GM21360 (cell line): ENCODE data around the gene PFKP.
"Not testable (repeated sequence)": the region's sequence is repeated elsewhere in the genome, so short reads cannot be mapped to it uniquely, and the experiment has no call there.

Experiments used
- ATAC-seq: cut with Tn5 transposase; IDR thresholded peaks from one replicate; pipeline ENCODE4 v1.9.1; 2021; ENCODE audit warnings: mild to moderate bottlenecking, moderate library complexity; ENCODE audit not compliant: unreplicated experiment

The PFKP gene

GRCh38 chr10:3046981-3047547, 20.3 kb upstream of the PFKP start:
- no peak for ATAC-seq

DNA sequence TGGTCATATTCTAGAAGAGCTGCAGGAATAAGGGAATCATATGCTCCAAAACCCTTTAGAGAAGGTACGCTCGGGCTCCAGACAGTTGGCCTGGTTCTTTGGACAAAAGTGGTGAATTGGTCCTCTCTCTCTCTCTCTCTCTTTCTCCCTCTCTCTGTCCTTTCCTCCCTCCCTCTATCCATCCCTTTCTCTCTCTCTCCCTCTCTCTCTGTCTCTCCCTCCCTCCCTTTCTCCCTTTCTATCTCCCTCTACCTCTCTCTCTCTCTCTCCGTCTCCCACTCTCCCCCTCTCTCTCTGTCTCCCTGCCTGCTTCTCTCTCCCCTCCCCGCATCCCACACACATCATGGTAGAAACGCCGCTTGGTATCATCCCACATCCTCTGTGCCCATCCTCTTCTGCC, 19.8 kb upstream of the PFKP start:
- ATAC-seq: no peak

DNA sequence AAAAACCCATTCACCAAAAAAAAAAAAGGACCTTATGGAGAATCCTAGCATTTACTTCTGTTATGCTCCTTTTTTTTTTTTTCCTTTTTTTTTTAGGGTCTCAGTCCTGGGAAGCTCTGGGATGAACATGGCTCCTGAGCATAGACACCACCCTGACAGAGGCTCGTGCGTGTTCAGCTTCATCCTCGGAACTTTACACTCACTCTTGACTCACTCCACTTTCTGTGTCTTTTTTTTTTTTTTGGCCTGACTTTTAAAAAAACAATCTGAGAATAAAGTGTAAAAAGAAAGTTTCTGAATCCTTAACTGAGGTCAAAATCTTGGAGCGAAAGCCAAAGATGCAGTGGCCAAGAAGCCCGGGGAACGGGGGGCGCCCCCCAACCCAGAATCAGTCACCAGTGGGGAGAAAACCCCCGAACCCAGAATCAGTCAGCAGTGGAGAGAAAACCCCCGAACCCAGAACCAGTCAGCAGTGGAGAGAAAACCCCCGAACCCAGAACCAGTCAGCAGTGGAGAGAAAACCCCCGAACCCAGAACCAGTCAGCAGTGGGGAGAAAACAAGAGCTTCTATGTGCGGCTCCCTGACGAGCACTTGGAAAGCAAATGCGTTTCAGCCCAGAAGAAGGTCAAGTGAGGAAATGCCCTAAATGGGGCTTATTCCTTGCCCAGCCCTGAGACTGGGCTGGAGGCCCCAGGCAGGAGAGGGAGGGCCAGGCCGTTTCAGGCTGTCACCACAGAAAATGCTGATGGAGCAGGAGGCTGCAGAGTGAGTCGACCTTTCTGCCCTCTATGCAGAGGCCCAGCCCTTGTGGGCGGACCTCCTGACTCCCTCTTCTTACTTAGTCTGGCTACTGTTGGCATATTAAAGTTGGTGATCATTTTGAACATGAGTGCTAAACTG, 19.0 kb upstream of the PFKP start:
- ATAC-seq: no peak

DNA sequence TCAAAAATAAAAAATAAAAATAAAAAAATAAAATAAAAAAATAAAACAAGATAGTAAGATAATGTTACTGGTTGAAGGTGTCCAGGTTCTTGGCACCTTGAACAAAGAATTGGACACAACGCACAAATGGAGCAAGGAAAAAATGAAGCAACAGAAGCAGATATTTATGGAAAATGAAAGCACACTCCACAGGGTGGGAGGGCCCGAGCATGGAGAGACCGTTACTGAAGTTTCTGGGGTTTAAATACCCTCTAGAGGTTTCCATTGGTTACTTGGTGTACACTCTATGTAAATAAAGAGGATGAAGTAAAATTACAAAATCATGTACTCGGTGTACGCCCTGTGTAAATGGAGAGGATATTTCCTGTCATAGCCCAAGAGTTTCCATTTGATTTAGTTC, 15.7 kb upstream of the PFKP start:
- ATAC-seq: no peak

- ATAC-seq: no peak
Measured at GRCh38 chr10:3053155-3053554, 14.2 kb upstream of the PFKP start.

- ATAC-seq: no peak
Measured at GRCh38 chr10:3054183-3054850, 13.0 kb upstream of the PFKP start.

DNA sequence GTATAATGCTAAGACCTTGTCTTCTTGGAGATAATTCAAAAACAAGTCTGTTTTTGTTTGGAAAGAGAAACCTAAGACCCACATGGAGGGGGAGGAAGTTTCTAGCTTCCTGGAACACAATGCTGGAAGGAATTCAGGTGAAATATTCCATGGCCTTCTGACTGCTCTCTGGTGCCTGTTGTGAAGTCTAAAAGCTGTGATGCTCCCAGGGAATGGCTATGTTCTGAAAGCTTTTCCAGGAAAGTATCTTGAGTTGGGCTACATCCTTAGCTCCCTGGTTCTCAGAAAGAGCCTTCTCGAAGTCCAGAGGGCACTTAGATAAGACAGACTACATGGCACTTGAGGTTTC, 12.5 kb upstream of the PFKP start:
- ATAC-seq: no peak

- ATAC-seq: no peak
Measured at GRCh38 chr10:3056280-3057037, 10.9 kb upstream of the PFKP start.

- ATAC-seq: no peak
Measured at GRCh38 chr10:3057946-3058345, 9.4 kb upstream of the PFKP start.

DNA sequence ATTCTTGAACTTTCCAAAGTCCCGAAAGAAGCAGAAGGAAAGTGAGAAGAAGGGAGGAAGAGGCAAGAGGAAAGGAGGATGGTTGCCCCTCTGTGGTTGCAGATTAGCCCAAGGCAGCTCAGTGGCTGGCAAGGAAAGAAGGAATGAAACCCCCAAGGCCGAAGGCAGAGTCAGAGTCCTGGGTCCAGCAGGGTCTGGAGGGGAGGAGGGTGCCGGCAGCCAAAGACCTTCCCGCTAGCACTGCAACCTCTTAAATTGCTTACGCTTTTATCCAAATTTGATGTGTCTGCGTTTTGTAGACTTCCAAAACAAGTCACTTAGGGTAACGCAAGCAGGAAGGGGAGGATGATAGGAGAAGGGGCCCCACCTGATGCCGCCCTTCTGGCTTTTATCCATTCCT, 7.4 kb upstream of the PFKP start:
- ATAC-seq: no peak

DNA sequence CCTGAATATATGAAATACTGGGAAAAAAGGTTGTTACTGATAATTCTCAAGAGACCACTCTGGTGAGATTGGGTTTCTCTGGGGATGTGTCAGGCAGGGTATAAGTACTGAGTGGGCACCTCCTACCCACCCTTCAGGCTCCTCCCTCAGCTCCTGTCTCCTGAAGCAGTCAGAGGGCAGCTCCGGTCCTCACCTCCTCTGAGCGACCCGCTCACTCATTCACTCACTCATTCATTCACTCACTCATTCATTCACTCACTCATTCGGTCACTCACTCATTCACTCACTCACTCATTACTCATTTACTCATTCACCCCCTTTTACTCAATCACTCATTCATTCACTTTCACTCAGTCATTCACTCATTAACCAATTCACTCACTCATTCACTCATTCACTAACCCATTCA, 6.9 kb upstream of the PFKP start:
- ATAC-seq: no peak

DNA sequence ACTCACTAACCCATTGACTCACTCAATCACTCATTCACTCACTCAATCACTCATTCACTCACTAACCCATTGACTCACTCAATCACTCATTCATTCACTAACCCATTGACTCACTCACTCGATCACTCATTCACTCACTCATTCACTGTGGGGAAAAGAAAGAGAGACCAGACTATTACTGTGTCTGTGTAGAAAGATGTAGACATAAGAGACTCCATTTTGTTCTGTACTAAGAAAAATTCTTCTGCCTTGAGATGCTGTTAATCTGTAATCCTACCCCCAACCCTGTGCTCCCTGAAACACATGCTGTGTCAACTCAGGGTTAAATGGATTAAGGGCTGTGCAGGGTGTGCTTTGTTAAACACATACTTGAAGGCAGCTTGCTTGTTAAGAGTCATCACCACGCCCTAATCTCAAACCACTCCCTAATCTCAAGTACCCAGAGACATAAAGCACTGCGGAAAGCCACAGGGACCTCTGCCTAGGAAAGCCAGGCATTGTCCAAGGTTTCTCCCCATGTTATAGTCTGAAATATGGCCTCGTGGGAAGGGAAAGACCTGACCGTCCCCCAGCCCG, 5.9 kb upstream of the PFKP start:
- not testable (repeated sequence) for ATAC-seq

- ATAC-seq: no peak
Measured at GRCh38 chr10:3062502-3063186, 4.7 kb upstream of the PFKP start.

- no peak for ATAC-seq
Measured at GRCh38 chr10:3064423-3064822, 2.9 kb upstream of the PFKP start.

DNA sequence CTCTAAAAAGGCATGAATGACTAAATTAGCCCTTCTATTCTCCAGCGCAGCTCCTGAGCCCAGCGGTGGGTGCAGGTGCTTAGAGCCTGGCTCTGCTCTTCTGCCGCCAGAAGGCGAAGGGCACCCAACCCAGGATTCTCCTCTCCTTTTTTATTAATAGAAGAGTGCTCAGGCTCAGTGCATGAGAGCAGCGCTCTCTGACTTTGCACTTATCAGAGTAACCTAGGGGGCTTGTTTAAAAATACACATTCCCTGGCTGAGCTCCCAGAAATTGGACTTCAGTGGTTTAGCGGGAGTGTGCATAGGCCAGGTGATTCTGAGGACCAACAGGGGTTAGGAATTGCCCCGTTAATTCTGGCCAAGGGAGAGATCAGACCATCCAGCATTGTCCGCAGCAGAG, 1.7 kb upstream of the PFKP start:
- ATAC-seq: no peak

GRCh38 chr10:3066317-3067117, 831 bp upstream of the PFKP start:
- no peak for ATAC-seq

GRCh38 chr10:3067859-3068179, 471 bp downstream of the PFKP start:
- ATAC-seq: peak; percentile 3

- peak; percentile 35 for ATAC-seq
Measured at GRCh38 chr10:3068201-3068967, 1.0 kb downstream of the PFKP start.
